Kidney glomerular epithelial cell (primary cell): ENCODE results near the gene GTF2H2C_2.
"Not testable (repeated sequence)": the region's sequence is repeated elsewhere in the genome, so short reads cannot be mapped to it uniquely, and the experiment has no call there.

ENCODE experiments used
- DNase-seq: peaks from one replicate; lab custom pipeline; 2025; lab: John Stamatoyannopoulos, UW

The GTF2H2C_2 gene

GRCh38 chr5:70415117-70415516, at the start of gene GTF2H2C_2:
Gene GTF2H2C_2, plus strand, starts transcription at chr5:70415368.
- DNase-seq = not testable (repeated sequence)

GRCh38 chr5:70400984-70401686, 14.0 kb upstream of the GTF2H2C_2 start:
- DNase-seq = not testable (repeated sequence)

GRCh38 chr5:70421322-70421721, 6.2 kb downstream of the GTF2H2C_2 start:
- not testable (repeated sequence) for DNase-seq

GRCh38 chr5:70423215-70423614, 8.0 kb downstream of the GTF2H2C_2 start:
- not testable (repeated sequence) for DNase-seq

GRCh38 chr5:70438518-70438917, 23.4 kb downstream of the GTF2H2C_2 start:
- not testable (repeated sequence) for DNase-seq

GRCh38 chr5:70449565-70449964, 34.4 kb downstream of the GTF2H2C_2 start:
- not testable (repeated sequence) for DNase-seq

GRCh38 chr5:70451249-70451984, 36.2 kb downstream of the GTF2H2C_2 start:
- not testable (repeated sequence) for DNase-seq

GRCh38 chr5:70457093-70457492, 41.9 kb downstream of the GTF2H2C_2 start:
- DNase-seq = not testable (repeated sequence)

- not testable (repeated sequence) for DNase-seq
These were observed 44.0 kb downstream of the GTF2H2C_2 start for GRCh38 chr5:70459188-70459587.

- DNase-seq = not testable (repeated sequence)
These were observed 46.8 kb downstream of the GTF2H2C_2 start for GRCh38 chr5:70461984-70462383.

GRCh38 chr5:70464019-70464637, 49.0 kb downstream of the GTF2H2C_2 start:
- DNase-seq = not testable (repeated sequence)

GRCh38 chr5:70469926-70470509, 54.9 kb downstream of the GTF2H2C_2 start:
- DNase-seq = not testable (repeated sequence)
